HG03469 (cell line): Measurements from ENCODE around the gene SPRR2E.
"Not testable (repeated sequence)": the region's sequence is repeated elsewhere in the genome, so short reads cannot be mapped to it uniquely, and the experiment has no call there.

Experiments used
- ATAC-seq: cut with Tn5 transposase; IDR thresholded peaks from one replicate; pipeline ENCODE4 v1.9.1; 2021; ENCODE audit warnings: mild to moderate bottlenecking, moderate library complexity, moderate number of reproducible peaks; ENCODE audit not compliant: unreplicated experiment

SPRR2E gene

GRCh38 chr1:153094426-153094825, at the start of gene SPRR2E:
SPRR2E (minus strand) TSS chr1:153094526; CDS start chr1:153093751, 775 bp downstream.
- no peak for ATAC-seq

GRCh38 chr1:153141377-153141776, 47.1 kb upstream of the SPRR2E start:
- ATAC-seq: no peak

GRCh38 chr1:153140484-153140883, 46.2 kb upstream of the SPRR2E start:
- ATAC-seq: no peak

GRCh38 chr1:153133743-153134142, 39.4 kb upstream of the SPRR2E start:
- ATAC-seq: no peak

GRCh38 chr1:153133267-153133666, 38.9 kb upstream of the SPRR2E start:
- no peak for ATAC-seq

- not testable (repeated sequence) for ATAC-seq
Observed at GRCh38 chr1:153128688-153129087, 34.4 kb upstream of the SPRR2E start.

- ATAC-seq: no peak
Observed at GRCh38 chr1:153127296-153127695, 33.0 kb upstream of the SPRR2E start.

GRCh38 chr1:153125536-153125935, 31.2 kb upstream of the SPRR2E start:
- no peak for ATAC-seq

GRCh38 chr1:153123793-153124192, 29.5 kb upstream of the SPRR2E start:
- ATAC-seq: not testable (repeated sequence)

- ATAC-seq: no peak
Observed at GRCh38 chr1:153122831-153123421, 28.6 kb upstream of the SPRR2E start.

- ATAC-seq: no peak
Observed at GRCh38 chr1:153120945-153121344, 26.6 kb upstream of the SPRR2E start.

- ATAC-seq: no peak
Observed at GRCh38 chr1:153119491-153119971, 25.2 kb upstream of the SPRR2E start.

- ATAC-seq: not testable (repeated sequence)
Observed at GRCh38 chr1:153115264-153115663, 20.9 kb upstream of the SPRR2E start.

GRCh38 chr1:153113416-153113815, 19.1 kb upstream of the SPRR2E start, which contains the start of gene SPRR2F:
SPRR2F (minus strand) TSS chr1:153113516; CDS start chr1:153112733, 783 bp downstream.
- ATAC-seq: no peak

GRCh38 chr1:153112454-153112853, 18.1 kb upstream of the SPRR2E start:
- ATAC-seq: not testable (repeated sequence)

- ATAC-seq: no peak
Observed at GRCh38 chr1:153100245-153100644, 5.9 kb upstream of the SPRR2E start.

GRCh38 chr1:153099461-153100045, 5.2 kb upstream of the SPRR2E start:
- no peak for ATAC-seq

- no peak for ATAC-seq
Observed at GRCh38 chr1:153095764-153096163, 1.4 kb upstream of the SPRR2E start.

- ATAC-seq: no peak
Observed at GRCh38 chr1:153087652-153088051, 6.7 kb downstream of the SPRR2E start.

- no peak for ATAC-seq
Observed at GRCh38 chr1:153081736-153082135, 12.6 kb downstream of the SPRR2E start.

GRCh38 chr1:153072806-153073726, 21.3 kb downstream of the SPRR2E start:
- no peak for ATAC-seq
